HG03108 (cell line): ENCODE measurements around the gene RYR3.

Experiments
- ATAC-seq: cut with Tn5 transposase; IDR thresholded peaks from one replicate; pipeline ENCODE4 v1.9.1; 2021; ENCODE audit warnings: moderate library complexity; ENCODE audit not compliant: unreplicated experiment

Gene RYR3

DNA sequence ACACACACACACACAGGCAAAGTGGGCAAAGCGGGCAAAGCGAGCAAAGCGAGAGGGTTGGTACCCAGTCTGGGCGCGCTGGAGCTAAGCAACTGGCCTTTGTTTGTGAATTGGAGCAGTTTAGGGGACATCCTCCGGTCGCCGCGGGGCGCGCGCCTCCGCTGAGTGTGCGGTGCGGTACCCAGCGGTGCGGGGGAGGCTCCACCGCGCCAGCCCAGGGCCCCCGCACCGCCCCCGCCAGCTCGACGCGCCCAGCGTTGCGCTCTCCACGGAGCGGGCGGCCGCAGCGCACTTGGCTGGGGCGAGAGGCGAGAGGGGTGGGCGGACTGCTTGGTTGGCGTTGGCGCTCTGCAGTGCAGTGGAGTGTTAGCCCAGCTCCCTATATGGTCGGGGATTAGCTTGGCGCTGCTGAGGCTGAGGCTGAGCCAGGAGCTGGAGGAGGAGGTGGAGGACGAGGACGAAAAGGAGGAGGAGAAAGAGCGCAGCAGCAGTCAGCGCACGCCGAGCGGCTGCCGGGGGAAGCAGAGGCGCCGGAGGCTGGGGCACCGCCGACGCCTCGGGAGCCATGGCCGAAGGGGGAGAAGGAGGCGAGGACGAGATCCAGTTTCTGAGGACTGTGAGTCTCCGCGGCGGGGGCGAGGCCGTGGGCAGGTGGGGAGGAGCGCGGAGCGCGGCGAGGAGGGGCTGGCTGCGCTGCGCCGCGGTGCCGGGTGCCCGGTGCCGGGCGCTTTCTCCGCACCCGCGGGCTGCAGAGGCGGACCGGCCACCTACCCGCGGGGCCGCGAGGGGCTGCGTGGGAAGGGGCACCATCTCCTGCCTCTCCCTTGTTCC lies at the start of gene RYR3:
Gene RYR3 (plus strand): TSS at position 487 of the 831 bp plus-strand sequence. CDS start 79 bp downstream, at position 566.
- ATAC-seq = no peak

- no peak for ATAC-seq
Observed at GRCh38 chr15:33262306-33262705, 48.5 kb upstream of the RYR3 start.

GRCh38 chr15:33277689-33278088 lies 33.1 kb upstream of the RYR3 start:
- no peak for ATAC-seq

DNA sequence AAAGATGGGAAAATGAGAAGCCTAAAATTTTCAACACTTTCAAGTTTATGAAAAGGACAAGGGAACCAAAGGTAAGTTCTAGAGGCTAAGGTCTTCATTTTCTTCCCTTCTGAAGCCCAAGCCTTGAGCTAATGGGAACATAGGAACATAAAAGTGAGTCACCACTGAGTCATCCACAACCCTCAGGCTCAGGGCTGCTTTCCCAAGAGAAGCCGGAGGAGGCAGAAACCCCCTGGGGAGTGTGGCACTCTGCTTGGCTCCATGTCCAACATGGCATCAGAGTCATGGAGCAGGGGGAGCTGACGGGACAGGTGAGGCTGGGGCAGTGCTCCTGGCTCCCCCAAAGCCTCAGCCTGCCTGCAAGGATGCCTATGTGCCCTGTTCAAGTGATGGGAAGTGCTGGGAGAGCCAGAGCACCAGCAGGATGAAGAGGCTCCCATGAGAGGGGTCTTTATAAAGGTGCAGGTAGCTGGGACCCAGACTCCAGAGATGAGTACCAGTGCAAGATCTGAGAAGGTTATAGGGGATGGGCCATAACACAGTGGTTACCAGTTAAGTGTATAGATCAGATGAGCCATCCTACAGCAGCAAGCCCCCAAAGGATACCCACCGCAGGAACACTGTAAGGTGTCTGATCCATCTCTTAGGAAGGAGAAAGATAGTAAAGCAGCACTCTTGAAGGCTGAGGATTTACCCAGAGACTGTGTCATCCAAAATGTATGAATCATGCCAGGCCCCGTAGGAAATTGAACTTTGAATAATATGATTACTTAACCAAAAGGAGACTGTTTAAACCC lies 31.8 kb upstream of the RYR3 start:
- no peak for ATAC-seq

- no peak for ATAC-seq
Observed at GRCh38 chr15:33279613-33280205, 31.1 kb upstream of the RYR3 start.

- ATAC-seq = no peak
Observed at GRCh38 chr15:33282226-33283020, 28.3 kb upstream of the RYR3 start.

DNA sequence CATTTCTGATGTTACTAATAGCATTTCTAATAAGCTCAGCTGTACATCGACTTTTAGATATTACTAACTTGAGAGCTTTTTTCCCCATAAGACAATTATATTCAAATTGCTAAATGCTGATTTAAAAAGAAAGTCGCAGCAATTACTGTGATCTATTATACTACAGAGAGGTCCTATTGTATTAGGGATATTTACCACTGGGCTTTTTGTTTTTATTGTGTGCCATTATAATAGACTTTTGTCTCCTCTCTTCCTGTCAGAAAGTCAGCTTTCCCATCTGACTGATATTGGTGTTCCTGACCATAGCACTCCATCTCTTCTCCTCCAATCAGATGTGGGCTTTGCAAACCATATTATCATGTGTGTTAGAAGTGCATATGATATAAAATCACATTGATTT lies 27.2 kb upstream of the RYR3 start:
- ATAC-seq = no peak

GRCh38 chr15:33284336-33284735 lies 26.4 kb upstream of the RYR3 start:
- no peak for ATAC-seq

GRCh38 chr15:33292717-33293307 lies 18.0 kb upstream of the RYR3 start:
- no peak for ATAC-seq

DNA sequence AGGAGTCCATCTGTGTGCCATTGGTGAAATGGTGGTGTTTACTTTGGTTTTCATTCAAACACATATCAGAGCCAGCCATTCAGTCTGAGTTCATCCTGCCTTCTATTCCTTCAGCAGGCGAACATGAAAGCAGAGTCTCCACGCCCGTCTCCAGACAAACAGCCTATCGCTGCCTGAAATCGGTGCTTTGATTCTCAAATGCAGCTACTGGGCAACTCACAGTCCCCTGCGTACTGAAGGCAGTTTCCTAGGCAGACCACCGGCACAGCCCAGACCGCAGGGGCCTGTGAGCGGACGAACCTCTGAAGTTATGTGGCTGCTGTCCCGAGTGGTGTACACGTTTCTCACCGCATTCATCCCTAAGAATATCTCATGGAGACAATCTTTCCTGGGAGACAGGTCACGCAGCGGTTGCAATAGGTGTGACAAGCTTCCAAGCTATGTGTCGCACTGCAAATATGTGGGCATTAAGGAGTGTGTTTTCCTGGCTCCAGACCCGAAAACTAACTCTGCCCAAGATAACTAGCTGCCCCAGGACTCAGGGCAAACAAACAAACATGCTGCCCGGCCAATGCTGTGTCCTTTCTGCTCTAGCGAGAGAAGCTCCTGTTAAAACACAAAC lies 16.9 kb upstream of the RYR3 start:
- no peak for ATAC-seq

DNA sequence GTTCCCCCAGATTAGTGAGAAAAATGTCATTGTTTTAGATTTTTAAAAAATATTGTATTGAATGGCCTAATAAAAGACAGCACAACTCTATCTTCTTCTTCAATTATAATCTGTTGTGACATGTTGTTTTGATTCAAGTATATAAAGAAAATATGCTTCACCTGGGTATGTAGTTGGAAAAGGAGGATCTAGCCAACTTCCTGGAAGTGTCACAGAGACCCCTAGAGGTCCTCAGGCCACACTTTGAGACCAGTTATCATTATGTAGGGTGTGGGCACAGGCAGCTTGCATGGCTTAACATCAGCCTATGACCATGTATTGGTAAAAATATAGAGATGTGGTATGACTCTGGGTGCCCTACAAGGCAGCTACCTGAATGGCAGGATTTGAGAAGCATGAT lies 14.7 kb upstream of the RYR3 start:
- no peak for ATAC-seq

GRCh38 chr15:33296856-33297255 lies 13.9 kb upstream of the RYR3 start:
- no peak for ATAC-seq

DNA sequence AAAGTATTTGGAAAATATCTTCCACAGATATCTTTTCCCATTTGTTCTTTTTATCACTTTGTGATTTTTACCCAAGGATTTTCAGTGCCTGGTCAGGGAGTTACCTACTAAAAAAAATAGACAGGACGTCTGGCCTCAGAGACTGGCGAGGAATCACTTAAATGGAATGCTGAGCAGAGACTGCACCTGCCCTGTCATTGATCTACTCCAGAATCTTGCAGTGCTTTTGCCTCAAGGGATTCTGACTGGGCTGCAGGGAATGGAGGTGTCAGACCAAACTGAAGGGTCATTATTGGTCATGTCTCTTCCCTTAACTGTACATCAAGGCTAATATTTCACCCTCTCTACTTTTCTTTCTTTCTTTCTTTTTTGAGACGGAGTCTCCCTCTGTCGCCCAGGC lies 12.1 kb upstream of the RYR3 start:
- ATAC-seq = no peak

DNA sequence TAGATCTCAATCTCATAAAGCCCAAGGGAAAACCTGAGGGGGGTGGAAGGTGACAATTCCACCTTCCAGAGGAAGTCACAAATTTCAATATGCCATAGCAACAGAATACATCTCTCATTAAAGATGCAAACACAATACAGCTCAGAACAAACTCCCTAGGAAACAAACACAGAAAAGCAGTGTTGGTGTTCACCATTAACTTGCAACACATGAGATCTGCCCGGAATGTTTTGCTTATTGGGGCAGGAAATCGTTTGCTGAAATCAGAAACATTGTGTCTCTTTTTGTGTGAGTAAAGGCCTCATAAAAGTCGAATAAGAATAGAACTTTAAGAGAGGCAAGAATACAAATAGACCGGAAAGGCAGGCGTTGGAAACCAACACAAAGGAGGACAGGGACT lies 5.8 kb upstream of the RYR3 start:
- ATAC-seq = no peak

GRCh38 chr15:33309602-33310276 lies 1.0 kb upstream of the RYR3 start:
- no peak for ATAC-seq

DNA sequence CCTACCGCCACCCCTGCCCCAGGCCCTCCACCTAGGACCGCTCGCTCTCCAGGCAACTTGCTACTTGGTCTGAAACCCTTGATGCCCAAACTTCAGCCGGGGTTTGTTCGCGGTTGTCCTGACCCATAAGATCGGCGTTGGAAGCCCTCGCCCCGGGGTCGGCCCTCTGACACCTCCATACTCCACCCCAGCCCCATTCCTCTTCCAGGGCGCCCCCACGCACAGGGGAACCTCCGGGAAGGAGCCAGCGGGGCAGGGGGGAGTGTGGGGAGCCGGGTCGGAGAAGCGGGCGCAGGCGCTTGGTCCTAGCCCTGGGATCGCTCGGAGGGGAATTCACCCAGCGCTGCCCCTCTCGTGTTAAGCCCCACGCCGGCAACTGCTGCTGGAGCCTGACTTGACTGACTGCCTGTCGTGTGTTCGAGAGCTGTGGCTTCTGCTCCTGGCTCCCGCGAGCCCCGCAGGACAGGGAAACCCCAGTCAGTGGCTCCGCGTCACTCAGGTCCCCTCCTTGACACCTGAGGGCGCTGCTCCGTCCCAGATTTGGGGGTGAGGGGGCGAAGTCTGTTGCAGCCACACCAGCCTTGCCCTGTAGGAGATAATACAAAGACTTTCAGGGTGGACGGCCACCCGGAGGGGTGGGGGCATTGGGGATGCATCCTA lies 675 bp downstream of the RYR3 start:
- no peak for ATAC-seq

GRCh38 chr15:33313491-33313890 lies 2.7 kb downstream of the RYR3 start:
- ATAC-seq = no peak

GRCh38 chr15:33314069-33314468 lies 3.3 kb downstream of the RYR3 start:
- ATAC-seq = no peak

- no peak for ATAC-seq
Observed at GRCh38 chr15:33315044-33315443, 4.3 kb downstream of the RYR3 start.
